WTC11 (cell line): ENCODE results near the gene G6PC3. TPM values are rescaled to one million over a fixed set of nuclear protein-coding genes. Genes with fewer than 3 reads are reported as not detected.

Experiments
- ATAC-seq: fragments of 200-7000 bp; cut with Tn5 transposase; 2 replicates; pipeline ENCODE4 v1.10.0; 2021; ENCODE audit warnings: mild to moderate bottlenecking, moderate library complexity
- CTCF ChIA-PET: fragments of 300-600 bp; sonication (Branson Sonifier 250); formaldehyde crosslinking; loops from one replicate; lab custom pipeline; 2021; ENCODE audit warnings: antibody characterized with exemption; lab: Charles Lee
- POLR2A ChIA-PET: fragments of 350-600 bp; sonication (Branson Sonifier 250); formaldehyde crosslinking; loops from one replicate; lab custom pipeline; 2021; ENCODE audit warnings: antibody characterized with exemption; lab: Charles Lee
- DNase-seq: peaks from one replicate; pipeline ENCODE4 v3.0.0; 2021; ENCODE audit warnings: low spot score
- H3K27ac Mint-ChIP-seq: 2 replicates; pipeline ENCODE4 v1.8.0; 2021; ENCODE audit warnings: mixed read lengths
- H3K27me3 Mint-ChIP-seq: 2 replicates; pipeline ENCODE4 v1.8.0; 2021; ENCODE audit warnings: low read depth, mild to moderate bottlenecking, moderate library complexity, mixed read lengths
- H3K36me3 Mint-ChIP-seq: 2 replicates; pipeline ENCODE4 v1.8.0; 2021; ENCODE audit warnings: mixed read lengths
- H3K4me1 Mint-ChIP-seq: 2 replicates; pipeline ENCODE4 v1.8.0; 2022; ENCODE audit warnings: mixed read lengths
- H3K4me3 Mint-ChIP-seq: 2 replicates; pipeline ENCODE4 v1.8.0; 2021; ENCODE audit warnings: mild to moderate bottlenecking, moderate library complexity, mixed read lengths
- H3K9me3 Mint-ChIP-seq: 2 replicates; pipeline ENCODE4 v1.8.0; 2021; ENCODE audit warnings: mixed read lengths
- ESRRA ChIP-seq: sonication (generic); formaldehyde crosslinking; IDR thresholded peaks from 2 replicates; pipeline ENCODE4 v1.8.1; 2022; ENCODE audit warnings: mild to moderate bottlenecking, missing genetic modification reagents, borderline replicate concordance
- FOXK1 ChIP-seq: sonication (generic); formaldehyde crosslinking; IDR thresholded peaks from 2 replicates; pipeline ENCODE4 v1.8.0; 2022; ENCODE audit warnings: mild to moderate bottlenecking, moderate library complexity, missing genetic modification reagents
- FOXP4 ChIP-seq: sonication (generic); formaldehyde crosslinking; IDR thresholded peaks from 2 replicates; pipeline ENCODE4 v1.8.0; 2022; ENCODE audit warnings: mild to moderate bottlenecking, missing genetic modification reagents
- IRF2 ChIP-seq: sonication (generic); formaldehyde crosslinking; IDR thresholded peaks from 2 replicates; pipeline ENCODE4 v1.8.0; 2022; ENCODE audit warnings: low read depth, missing genetic modification reagents, borderline replicate concordance
- JAZF1 ChIP-seq: fragments of 250-450 bp; sonication (Bioruptor Pico); IDR thresholded peaks from 2 replicates; pipeline ENCODE4 v1.9.0; 2021; ENCODE audit warnings: moderate library complexity, mild to moderate bottlenecking, inconsistent platforms
- NR3C1 ChIP-seq: sonication (generic); formaldehyde crosslinking; conservative IDR thresholded peaks from 2 replicates; pipeline ENCODE4 v1.8.1; 2023; ENCODE audit warnings: low read depth, mild to moderate bottlenecking, missing genetic modification reagents
- PRDM15 ChIP-seq: sonication (generic); formaldehyde crosslinking; IDR thresholded peaks from 2 replicates; pipeline ENCODE4 v1.8.0; 2022; ENCODE audit warnings: missing genetic modification reagents
- ZBTB21 ChIP-seq: sonication (generic); formaldehyde crosslinking; IDR thresholded peaks from 2 replicates; pipeline ENCODE4 v1.8.1; 2023; ENCODE audit warnings: mild to moderate bottlenecking, missing genetic modification reagents, borderline replicate concordance
- ZNF138 ChIP-seq: sonication (generic); formaldehyde crosslinking; conservative IDR thresholded peaks from 2 replicates; pipeline ENCODE4 v1.8.1; 2022; ENCODE audit warnings: mild to moderate bottlenecking, moderate library complexity, missing genetic modification reagents
- ZNF219 ChIP-seq: sonication (generic); formaldehyde crosslinking; IDR thresholded peaks from 2 replicates; pipeline ENCODE4 v1.8.0; 2023; ENCODE audit warnings: missing genetic modification reagents, mild to moderate bottlenecking, borderline replicate concordance
- ZNF281 ChIP-seq: sonication (generic); formaldehyde crosslinking; IDR thresholded peaks from 2 replicates; pipeline ENCODE4 v1.8.0; 2023; ENCODE audit warnings: mild to moderate bottlenecking, missing genetic modification reagents
- ZNF317 ChIP-seq: sonication (generic); formaldehyde crosslinking; IDR thresholded peaks from 2 replicates; pipeline ENCODE4 v1.8.1; 2023; ENCODE audit warnings: low read depth, mild to moderate bottlenecking, moderate library complexity, missing genetic modification reagents, borderline replicate concordance
- ZNF416 ChIP-seq: fragments of 250-450 bp; sonication (Bioruptor Pico); IDR thresholded peaks from 2 replicates; pipeline ENCODE4 v1.9.0; 2021; ENCODE audit warnings: mild to moderate bottlenecking, inconsistent platforms
- total RNA-seq: library from RNA; stranded (reverse); gene quantifications from 3 replicates; pipeline ENCODE4 v1.2.3, GENCODE V29; 2021
- TF ChIP-seq, protein P1 (sequence below): sonication (generic); formaldehyde crosslinking; IDR thresholded peaks from 2 replicates; pipeline ENCODE4 v1.8.0; 2022; ENCODE audit warnings: mild to moderate bottlenecking, missing genetic modification reagents
- TF ChIP-seq, protein P2 (sequence below): fragments of 250-450 bp; sonication (Bioruptor Pico); IDR thresholded peaks from 2 replicates; pipeline ENCODE4 v2.1.2; 2022; ENCODE audit warnings: mild to moderate bottlenecking, moderate library complexity

G6PC3 gene
- total RNA-seq, 1 experiment from 2014 or later: 121 TPM

DNA sequence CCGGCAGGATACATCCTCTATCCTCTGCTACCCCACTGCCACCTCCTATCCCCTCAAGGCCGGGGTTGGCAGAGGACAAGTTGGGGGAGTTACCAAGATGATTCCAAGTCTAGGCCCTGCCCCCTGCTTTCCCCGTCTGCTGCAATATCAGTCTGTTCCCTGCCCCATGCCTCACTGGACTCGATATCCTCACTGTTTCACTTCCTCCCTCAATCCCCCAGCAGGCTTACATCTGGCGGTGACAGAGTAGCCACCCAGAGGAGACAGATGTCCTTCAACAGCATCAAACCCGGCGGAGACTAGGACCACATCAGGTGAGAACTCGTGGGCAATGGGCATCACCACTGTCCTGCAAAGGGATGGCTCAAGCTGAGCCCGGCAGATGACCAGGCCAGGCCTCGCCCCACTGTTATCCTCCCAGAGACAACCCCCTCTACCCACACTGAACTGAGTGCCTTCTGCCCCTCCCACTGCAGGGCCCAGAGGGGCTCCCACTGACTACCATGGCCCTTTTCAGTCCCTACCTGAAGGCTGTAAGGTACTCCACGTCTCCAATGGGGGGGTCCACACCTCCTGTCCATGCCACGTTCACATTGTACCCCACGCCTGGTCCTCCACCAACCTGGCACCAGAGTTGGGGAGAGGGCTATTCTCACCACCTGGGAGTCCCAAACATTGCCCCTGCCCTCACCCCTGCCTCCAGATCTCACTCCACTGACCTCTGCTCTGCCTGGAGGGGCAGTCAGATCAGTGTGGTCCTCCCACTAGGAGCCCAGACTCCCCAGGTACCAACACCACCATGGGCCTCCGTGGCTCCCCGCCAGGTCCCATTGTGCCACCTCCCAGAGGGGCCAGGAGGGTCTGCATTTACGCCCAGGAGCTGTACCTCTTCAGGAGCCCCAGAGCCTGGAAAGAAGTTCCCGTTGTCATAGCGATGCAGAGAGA lies 9.6 kb downstream of the G6PC3 start (continued):
- TF ChIP-seq NR3C1 (no peak), FOXK1 (CRISPR knock-in tag) (no peak), ESRRA (CRISPR knock-in tag) (no peak), JAZF1 (CRISPR knock-in tag) (no peak), ZNF281 (no peak), ZNF317 (CRISPR knock-in tag) (no peak), FOXP4 (CRISPR knock-in tag) (no peak)

DNA sequence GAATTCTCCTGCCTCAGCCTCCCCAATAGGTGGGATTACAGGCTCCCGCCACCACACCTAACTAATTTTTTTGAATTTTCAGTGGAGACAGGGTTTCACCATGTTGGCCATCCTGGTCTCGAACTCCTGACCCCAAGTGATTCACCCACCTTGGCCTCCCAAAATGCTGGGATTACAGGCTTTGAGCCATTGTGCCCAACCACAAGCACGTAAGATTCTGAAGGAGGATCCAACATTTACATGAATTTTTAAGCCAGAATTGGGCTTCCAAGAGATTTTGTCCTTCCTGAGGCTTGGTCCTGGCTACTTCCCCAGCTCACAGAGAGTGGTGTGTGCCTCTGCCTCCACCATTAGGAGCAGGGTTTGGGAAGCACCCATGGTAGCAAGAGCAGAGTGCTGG lies 11.1 kb downstream of the G6PC3 start:
- ATAC-seq (no peak), DNase-seq (no peak)
- Mint-ChIP-seq H3K27ac (no peak overlapping the region), H3K27me3 (no peaks in the 10 kb centered on the region), H3K4me3 (no peak overlapping the region), H3K4me1 (peaks cover 6% of the 10 kb centered on the region), H3K36me3 (peaks cover 35% of the 10 kb centered on the region), H3K9me3 (no peaks in the 10 kb centered on the region)
- CTCF ChIA-PET: interaction anchor here (0.6 to 2.5 kb wide), 2 partner anchors 30 to 34 kb away, joined by 3 to 26 read pairs; no protein-coding TSS in a partner anchor
- TF ChIP-seq IRF2 (CRISPR knock-in tag): no peak
- no peak for TF ChIP-seq ZBTB21 (CRISPR knock-in tag)
- no peak for TF ChIP-seq ZNF138 (CRISPR knock-in tag)
- TF ChIP-seq ZNF219: no peak
- no peak for TF ChIP-seq PRDM15 (CRISPR knock-in tag)
- TF ChIP-seq, protein P1, sequence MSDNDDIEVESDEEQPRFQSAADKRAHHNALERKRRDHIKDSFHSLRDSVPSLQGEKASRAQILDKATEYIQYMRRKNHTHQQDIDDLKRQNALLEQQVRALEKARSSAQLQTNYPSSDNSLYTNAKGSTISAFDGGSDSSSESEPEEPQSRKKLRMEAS (CRISPR knock-in tag): no peak
- TF ChIP-seq ESRRA (CRISPR knock-in tag): no peak
- TF ChIP-seq, protein P2, sequence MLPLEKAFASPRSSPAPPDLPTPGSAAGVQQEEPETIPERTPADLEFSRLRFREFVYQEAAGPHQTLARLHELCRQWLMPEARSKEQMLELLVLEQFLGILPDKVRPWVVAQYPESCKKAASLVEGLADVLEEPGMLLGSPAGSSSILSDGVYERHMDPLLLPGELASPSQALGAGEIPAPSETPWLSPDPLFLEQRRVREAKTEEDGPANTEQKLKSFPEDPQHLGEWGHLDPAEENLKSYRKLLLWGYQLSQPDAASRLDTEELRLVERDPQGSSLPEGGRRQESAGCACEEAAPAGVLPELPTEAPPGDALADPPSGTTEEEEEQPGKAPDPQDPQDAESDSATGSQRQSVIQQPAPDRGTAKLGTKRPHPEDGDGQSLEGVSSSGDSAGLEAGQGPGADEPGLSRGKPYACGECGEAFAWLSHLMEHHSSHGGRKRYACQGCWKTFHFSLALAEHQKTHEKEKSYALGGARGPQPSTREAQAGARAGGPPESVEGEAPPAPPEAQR (CRISPR knock-in tag): no peak
- TF ChIP-seq ZNF416 (CRISPR knock-in tag): no peak
- POLR2A ChIA-PET: no interaction called here
